HepG2 (cell line): Measurements from ENCODE around the gene RPH3AL. TPM values are rescaled to one million over a fixed set of nuclear protein-coding genes. Genes with fewer than 3 reads are reported as not detected.

Experiments
- ATAC-seq: fragments of 200-7000 bp; cut with Tn5 transposase; 3 replicates; pipeline ENCODE4 v1.9.1; 2020; ENCODE audit warnings: mild to moderate bottlenecking, moderate library complexity
- BruUV-seq: library from RNA; stranded (reverse); fragments of 400-500 nt; replicated peaks from 2 replicates; lab custom pipeline; 2021; lab: Mats Ljungman, UMichigan
- CTCF ChIA-PET: fragments of 300-600 bp; formaldehyde crosslinking; extraction: SDS; loops from one replicate; lab custom pipeline; 2021; ENCODE audit warnings: low total read pairs, inconsistent platforms, low intra/inter-chr PET ratio; lab: Yijun Ruan, JAX
- POLR2A ChIA-PET: fragments of 350-600 bp; sonication (Branson Sonifier 250); formaldehyde crosslinking; loops from one replicate; lab custom pipeline; 2020; ENCODE audit warnings: antibody characterized with exemption, inconsistent platforms; lab: Yijun Ruan, JAX
- DNase-seq: peaks from one replicate; pipeline ENCODE4 v3.0.0-alpha.2; 2015; ENCODE audit warnings: low spot score
- FAIRE-seq: peaks from 3 replicates; lab custom pipeline; 2011; peaks lifted over from hg19 to GRCh38; lab: Jason Lieb, UNC
- H2AFZ ChIP-seq: one replicate; pipeline ENCODE4 v1.6.1; 2011; ENCODE audit warnings: low read length, inconsistent platforms
- H3K27ac ChIP-seq: fragments of 300-600 bp; 3 replicates; pipeline ENCODE4 v1.8.0; 2011; ENCODE audit warnings: mixed run types, mild to moderate bottlenecking, mixed read lengths, low read length, inconsistent platforms; ENCODE audit not compliant: insufficient read depth; ENCODE audit errors: extremely low read length
- H3K27me3 ChIP-seq, 2 experiments: fragments of 200-600 bp in 1 of 2; 2 replicates in 1 of 2; 3 replicates in 1 of 2; pipeline versions ENCODE4 v1.6.0 to v1.8.0; 2011; ENCODE audit warnings: low read length in 2 of 2, mild to moderate bottlenecking in 2 of 2, moderate library complexity in 2 of 2, inconsistent platforms in 1 of 2; ENCODE audit not compliant: insufficient read depth in 2 of 2, control insufficient read depth in 1 of 2
- H3K36me3 ChIP-seq, 2 experiments: fragments of 200-600 bp in 1 of 2; replicated peaks in 1 of 2; 2 replicates in 1 of 2; 3 replicates in 1 of 2; pipeline versions ENCODE4 v1.5.1 to v1.8.0; 2011; ENCODE audit warnings: low read length in 2 of 2, inconsistent platforms in 1 of 2; ENCODE audit not compliant: insufficient read depth in 2 of 2, control insufficient read depth in 1 of 2
- H3K4me1 ChIP-seq: 2 replicates; pipeline ENCODE4 v1.5.1; 2012; ENCODE audit warnings: low read length, inconsistent platforms; ENCODE audit not compliant: insufficient read depth
- H3K4me2 ChIP-seq: 2 replicates; pipeline ENCODE4 v1.6.0; 2011; ENCODE audit warnings: low read depth, low read length, inconsistent platforms
- H3K4me3 ChIP-seq, 3 experiments: fragments of 200-600 bp in 1 of 3; sonication (generic), shearing (Covaris generic) in 1 of 3; replicated peaks in 1 of 3; 2 replicates each; pipeline ENCODE4 v1.5.1; 2011 to 2016; ENCODE audit warnings: low read length in 3 of 3, inconsistent platforms in 2 of 3, low read depth in 2 of 3, mild to moderate bottlenecking in 2 of 3, control low read depth in 1 of 3, mixed read lengths in 1 of 3; ENCODE audit not compliant: insufficient read depth in 1 of 3
- H3K79me2 ChIP-seq: one replicate; pipeline ENCODE4 v1.6.1; 2011; ENCODE audit warnings: low read length, inconsistent platforms; ENCODE audit not compliant: insufficient read depth
- H3K9ac ChIP-seq: 2 replicates; pipeline ENCODE4 v1.6.0; 2011; ENCODE audit warnings: mild to moderate bottlenecking, low read depth, low read length, inconsistent platforms; ENCODE audit not compliant: insufficient read depth
- H3K9me3 ChIP-seq: 2 replicates; pipeline ENCODE4 v1.5.1; 2012; ENCODE audit warnings: mild to moderate bottlenecking, low read length
- H4K20me1 ChIP-seq: 2 replicates; pipeline ENCODE4 v1.6.0; 2011; ENCODE audit warnings: inconsistent platforms, mild to moderate bottlenecking, low read length, moderate library complexity; ENCODE audit not compliant: insufficient read depth
- DNMT3B ChIP-seq: conservative IDR thresholded peaks from 2 replicates; pipeline ENCODE4 v1.6.1; 2016; ENCODE audit warnings: missing biosample characterization, control low read depth
- JUND ChIP-seq: sonication (generic); formaldehyde crosslinking; IDR thresholded peaks from 2 replicates; pipeline ENCODE4 v1.8.0; 2022; ENCODE audit warnings: mild to moderate bottlenecking, missing genetic modification reagents
- MLLT10 ChIP-seq: sonication (generic); formaldehyde crosslinking; IDR thresholded peaks from 2 replicates; pipeline ENCODE4 v1.4.0; 2020; ENCODE audit warnings: missing genetic modification reagents
- MYC ChIP-seq: sonication (generic); formaldehyde crosslinking; IDR thresholded peaks from 2 replicates; pipeline ENCODE4 v1.9.0; 2021; ENCODE audit warnings: missing genetic modification reagents, borderline replicate concordance
- SMAD9 ChIP-seq: sonication (generic); formaldehyde crosslinking; IDR thresholded peaks from 2 replicates; pipeline ENCODE4 v1.5.1; 2020; ENCODE audit warnings: mild to moderate bottlenecking, missing genetic modification reagents
- ZFP36L1 ChIP-seq: sonication (generic); formaldehyde crosslinking; IDR thresholded peaks from 2 replicates; pipeline ENCODE4 v1.8.0; 2022; ENCODE audit warnings: mild to moderate bottlenecking, missing genetic modification reagents, moderate library complexity
- ZKSCAN1 ChIP-seq: fragments of 150-350 bp; IDR thresholded peaks from 2 replicates; pipeline ENCODE4 v1.6.1; 2014; ENCODE audit warnings: low read length
- ZNF33A ChIP-seq: sonication (generic); formaldehyde crosslinking; IDR thresholded peaks from 2 replicates; pipeline ENCODE4 v1.5.1; 2020; ENCODE audit warnings: missing genetic modification reagents, mild to moderate bottlenecking, moderate library complexity, borderline replicate concordance
- ZNF382 ChIP-seq: sonication (generic); formaldehyde crosslinking; IDR thresholded peaks from 2 replicates; pipeline ENCODE4 v1.5.0; 2020; ENCODE audit warnings: missing genetic modification reagents, mild to moderate bottlenecking, borderline replicate concordance
- ZNF563 ChIP-seq: sonication (generic); formaldehyde crosslinking; IDR thresholded peaks from 2 replicates; pipeline ENCODE4 v1.8.0; 2022; ENCODE audit warnings: mild to moderate bottlenecking, moderate library complexity, missing genetic modification reagents
- WGBS: methylation state at CpG from one replicate; pipeline ENCODE4 v1.1.6; 2017; ENCODE audit warnings: low lambda C conversion rate; 5-methylcytosine and 5-hydroxymethylcytosine counted together
- in situ Hi-C: cut with HindIII; loops from 2 replicates; pipeline ENCODE4 v1.10.0; 2017; ENCODE audit warnings: low pct_unique_long_range_greater_than_20kb; ENCODE audit not compliant: extremely low pct_ligation_motif_present
- intact Hi-C: fragments of 100-400 bp; cut with micrococcal nuclease; formaldehyde crosslinking; loops from one replicate; pipeline ENCODE4 v1.10.0; 2022; ENCODE audit not compliant: unreplicated experiment
- polyA plus RNA-seq, 8 experiments: library from polyadenylated mRNA; depleted of rRNA in 3 of 8; stranded (reverse) in 7 of 8; unstranded in 1 of 8; fragments of >200 nt; fragmentation: Illumina TruSeq in 4 of 8; extraction: Trizol in 4 of 8; gene quantifications; 2 replicates each; pipeline versions ENCODE4 v1.2.1 to v1.2.3, GENCODE V29; 2011 to 2016; ENCODE audit warnings: low read depth in 4 of 8, missing spikeins in 1 of 8, mixed read lengths in 1 of 8; ENCODE audit not compliant: insufficient read depth in 1 of 8
- total RNA-seq, 5 experiments: library from RNA; depleted of rRNA; stranded (reverse); fragments of >200 nt; fragmentation: Illumina TruSeq; extraction: Trizol; gene quantifications; 2 replicates each; pipeline ENCODE4 v1.2.3, GENCODE V29; 2016; ENCODE audit warnings: low read depth in 1 of 5
- TF ChIP-seq, protein P1 (sequence below): sonication (generic); formaldehyde crosslinking; IDR thresholded peaks from 2 replicates; pipeline ENCODE4 v1.8.0; 2022; ENCODE audit warnings: mild to moderate bottlenecking, missing genetic modification reagents
- TF ChIP-seq, protein P2 (sequence below): sonication (generic); formaldehyde crosslinking; IDR thresholded peaks from 2 replicates; pipeline ENCODE4 v1.5.0; 2020; ENCODE audit warnings: missing genetic modification reagents
- TF ChIP-seq, protein P3 (sequence below): sonication (generic); formaldehyde crosslinking; IDR thresholded peaks from 2 replicates; pipeline ENCODE4 v1.4.0; 2020; ENCODE audit warnings: mild to moderate bottlenecking, low read depth, missing genetic modification reagents
- TF ChIP-seq, protein P4 (sequence below): IDR thresholded peaks from 2 replicates; pipeline ENCODE4 v1.6.1; 2016; ENCODE audit warnings: missing genetic modification reagents, missing compliant biosample characterization

Gene RPH3AL
- total and polyA plus RNA-seq, 2 of the 13 experiments (the other 11 are each of a cell fraction or from before 2014, with no cell fraction given): 7.8 to 16.4 TPM

DNA sequence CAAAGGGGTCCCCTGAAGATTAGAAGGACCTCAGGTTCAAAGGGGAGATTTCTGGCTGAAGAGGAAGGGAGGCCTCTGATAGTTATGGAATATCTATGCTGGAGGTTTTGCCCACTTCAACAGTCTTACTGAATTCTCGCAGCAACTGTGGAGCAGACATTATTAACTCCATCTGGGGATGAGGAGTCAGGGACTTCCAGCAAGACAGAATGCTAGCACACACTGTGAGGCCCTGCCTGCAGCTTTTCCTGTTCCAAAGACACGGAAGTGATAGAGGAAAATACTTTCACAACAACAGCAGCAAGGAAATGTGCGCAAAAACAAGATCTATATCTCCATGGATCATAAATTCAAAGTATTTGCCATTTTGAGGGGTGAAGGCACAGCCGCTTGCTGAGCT lies 72.8 kb downstream of the RPH3AL start:
- in situ Hi-C loops (no loop called here), intact Hi-C loops (no loop called here)
- no peaks in the 10 kb centered on the region for H3K9me3 ChIP-seq
- no peak overlapping the region for H3K27ac ChIP-seq
- peaks cover 8 to 10% of the 10 kb centered on the region in 2 experiments; a peak in 3 of 5 replicates for H3K36me3 ChIP-seq
- BruUV-seq: no TSS peak
- no peak overlapping the region for H3K9ac ChIP-seq
- TF ChIP-seq, protein P1, sequence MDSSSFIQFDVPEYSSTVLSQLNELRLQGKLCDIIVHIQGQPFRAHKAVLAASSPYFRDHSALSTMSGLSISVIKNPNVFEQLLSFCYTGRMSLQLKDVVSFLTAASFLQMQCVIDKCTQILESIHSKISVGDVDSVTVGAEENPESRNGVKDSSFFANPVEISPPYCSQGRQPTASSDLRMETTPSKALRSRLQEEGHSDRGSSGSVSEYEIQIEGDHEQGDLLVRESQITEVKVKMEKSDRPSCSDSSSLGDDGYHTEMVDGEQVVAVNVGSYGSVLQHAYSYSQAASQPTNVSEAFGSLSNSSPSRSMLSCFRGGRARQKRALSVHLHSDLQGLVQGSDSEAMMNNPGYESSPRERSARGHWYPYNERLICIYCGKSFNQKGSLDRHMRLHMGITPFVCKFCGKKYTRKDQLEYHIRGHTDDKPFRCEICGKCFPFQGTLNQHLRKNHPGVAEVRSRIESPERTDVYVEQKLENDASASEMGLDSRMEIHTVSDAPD (CRISPR knock-in tag): no peak
- TF ChIP-seq, protein P2, sequence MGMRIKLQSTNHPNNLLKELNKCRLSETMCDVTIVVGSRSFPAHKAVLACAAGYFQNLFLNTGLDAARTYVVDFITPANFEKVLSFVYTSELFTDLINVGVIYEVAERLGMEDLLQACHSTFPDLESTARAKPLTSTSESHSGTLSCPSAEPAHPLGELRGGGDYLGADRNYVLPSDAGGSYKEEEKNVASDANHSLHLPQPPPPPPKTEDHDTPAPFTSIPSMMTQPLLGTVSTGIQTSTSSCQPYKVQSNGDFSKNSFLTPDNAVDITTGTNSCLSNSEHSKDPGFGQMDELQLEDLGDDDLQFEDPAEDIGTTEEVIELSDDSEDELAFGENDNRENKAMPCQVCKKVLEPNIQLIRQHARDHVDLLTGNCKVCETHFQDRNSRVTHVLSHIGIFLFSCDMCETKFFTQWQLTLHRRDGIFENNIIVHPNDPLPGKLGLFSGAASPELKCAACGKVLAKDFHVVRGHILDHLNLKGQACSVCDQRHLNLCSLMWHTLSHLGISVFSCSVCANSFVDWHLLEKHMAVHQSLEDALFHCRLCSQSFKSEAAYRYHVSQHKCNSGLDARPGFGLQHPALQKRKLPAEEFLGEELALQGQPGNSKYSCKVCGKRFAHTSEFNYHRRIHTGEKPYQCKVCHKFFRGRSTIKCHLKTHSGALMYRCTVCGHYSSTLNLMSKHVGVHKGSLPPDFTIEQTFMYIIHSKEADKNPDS (CRISPR knock-in tag): no peak
- TF ChIP-seq JUND (CRISPR knock-in tag) (no peak), ZNF382 (CRISPR knock-in tag) (no peak), ZKSCAN1 (no peak), ZNF33A (no peak), MLLT10 (CRISPR knock-in tag) (no peak), ZFP36L1 (CRISPR knock-in tag) (no peak), MYC (CRISPR knock-in tag) (no peak), ZNF563 (CRISPR knock-in tag) (no peak), SMAD9 (CRISPR knock-in tag) (no peak), DNMT3B (CRISPR knock-in tag) (no peak)
- TF ChIP-seq, protein P3, sequence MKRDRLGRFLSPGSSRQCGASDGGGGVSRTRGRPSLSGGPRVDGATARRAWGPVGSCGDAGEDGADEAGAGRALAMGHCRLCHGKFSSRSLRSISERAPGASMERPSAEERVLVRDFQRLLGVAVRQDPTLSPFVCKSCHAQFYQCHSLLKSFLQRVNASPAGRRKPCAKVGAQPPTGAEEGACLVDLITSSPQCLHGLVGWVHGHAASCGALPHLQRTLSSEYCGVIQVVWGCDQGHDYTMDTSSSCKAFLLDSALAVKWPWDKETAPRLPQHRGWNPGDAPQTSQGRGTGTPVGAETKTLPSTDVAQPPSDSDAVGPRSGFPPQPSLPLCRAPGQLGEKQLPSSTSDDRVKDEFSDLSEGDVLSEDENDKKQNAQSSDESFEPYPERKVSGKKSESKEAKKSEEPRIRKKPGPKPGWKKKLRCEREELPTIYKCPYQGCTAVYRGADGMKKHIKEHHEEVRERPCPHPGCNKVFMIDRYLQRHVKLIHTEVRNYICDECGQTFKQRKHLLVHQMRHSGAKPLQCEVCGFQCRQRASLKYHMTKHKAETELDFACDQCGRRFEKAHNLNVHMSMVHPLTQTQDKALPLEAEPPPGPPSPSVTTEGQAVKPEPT (CRISPR knock-in tag): no peak
- TF ChIP-seq, protein P4, sequence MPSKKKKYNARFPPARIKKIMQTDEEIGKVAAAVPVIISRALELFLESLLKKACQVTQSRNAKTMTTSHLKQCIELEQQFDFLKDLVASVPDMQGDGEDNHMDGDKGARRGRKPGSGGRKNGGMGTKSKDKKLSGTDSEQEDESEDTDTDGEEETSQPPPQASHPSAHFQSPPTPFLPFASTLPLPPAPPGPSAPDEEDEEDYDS: no peak
- H3K4me1 ChIP-seq: peaks cover 17% of the 10 kb centered on the region
- no peaks in the 10 kb centered on the region for H3K79me2 ChIP-seq
- H3K4me3 ChIP-seq: no peak overlapping the region
- H3K27me3 ChIP-seq: no peaks in the 10 kb centered on the region
- no peak overlapping the region for H2AFZ ChIP-seq
- FAIRE-seq (no peak), ATAC-seq (no peak), DNase-seq (no peak)
- H4K20me1 ChIP-seq: 0 out of 2 replicates have a peak, but pooled peaks cover 3% of the 10 kb centered on the region
- ChIA-PET POLR2A (no interaction called here), CTCF (no interaction called here)
- WGBS: 96% methylated on average over 3 of the region's 4 CpGs
- H3K4me2 ChIP-seq: no peak overlapping the region
